HCT116 (cell line): ENCODE measurements around the gene NDUFB6.

ENCODE experiments used
- EZH2 ChIP-seq: fragments of 200-600 bp; sonication (generic); IDR thresholded peaks from 2 replicates; pipeline ENCODE4 v1.6.1; 2017; ENCODE audit warnings: antibody characterized with exemption, mixed run types
- FOSL1 ChIP-seq: IDR thresholded peaks from 2 replicates; pipeline ENCODE4 v1.6.1; 2012; ENCODE audit warnings: low read depth
- JUND ChIP-seq: IDR thresholded peaks from 2 replicates; pipeline ENCODE4 v1.6.1; 2012
- POLR2A ChIP-seq: IDR thresholded peaks from 2 replicates; pipeline ENCODE4 v1.7.0; 2011; ENCODE audit warnings: borderline replicate concordance; ENCODE audit not compliant: insufficient read depth, insufficient read length; ENCODE audit errors: extremely low read depth
- SIN3A ChIP-seq: IDR thresholded peaks from 2 replicates; pipeline ENCODE4 v1.6.1; 2012; ENCODE audit warnings: low read depth
- ZFX ChIP-seq: fragments of 450-650 bp; IDR thresholded peaks from 2 replicates; pipeline ENCODE4 v1.6.1; 2017
- TF ChIP-seq, protein P1 (sequence below), 3 experiments: fragments of 200-600 bp in 1 of 3; sonication (generic) in 1 of 3; IDR thresholded peaks in 2 of 3; conservative IDR thresholded peaks in 1 of 3; 2 replicates each; pipeline ENCODE4 v1.5.1; 2012 to 2017; ENCODE audit warnings: low read depth in 2 of 3, low read length in 2 of 3, antibody characterized with exemption in 1 of 3, borderline replicate concordance in 1 of 3, control low read depth in 1 of 3, mild to moderate bottlenecking in 1 of 3, mixed read lengths in 1 of 3, mixed run types in 1 of 3, moderate library complexity in 1 of 3; ENCODE audit not compliant: insufficient read depth in 1 of 3
- TF ChIP-seq, protein P2 (sequence below): IDR thresholded peaks from 2 replicates; pipeline ENCODE4 v1.6.1; 2012; ENCODE audit warnings: low read depth

DNA sequence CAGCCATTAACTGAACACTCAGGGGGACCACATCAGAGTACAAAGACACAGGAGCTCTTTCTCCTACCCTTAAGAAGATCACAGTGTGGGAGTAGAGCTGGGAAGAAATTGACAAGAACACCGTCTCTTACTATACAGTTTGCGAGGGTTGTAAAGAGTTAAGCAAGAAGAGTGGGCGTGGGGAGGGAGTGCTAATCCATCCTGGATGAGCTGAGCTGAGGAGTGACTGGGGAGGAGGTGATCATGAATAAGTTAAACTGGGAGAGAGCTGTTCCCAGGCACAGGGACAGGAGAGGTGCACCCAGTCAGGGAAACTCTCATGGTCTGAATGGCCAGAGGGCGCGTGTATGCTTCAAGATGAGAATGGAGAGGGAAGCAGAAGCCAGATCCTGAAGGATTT, 45.3 kb upstream of the NDUFB6 start:
- TF ChIP-seq, protein P1, sequence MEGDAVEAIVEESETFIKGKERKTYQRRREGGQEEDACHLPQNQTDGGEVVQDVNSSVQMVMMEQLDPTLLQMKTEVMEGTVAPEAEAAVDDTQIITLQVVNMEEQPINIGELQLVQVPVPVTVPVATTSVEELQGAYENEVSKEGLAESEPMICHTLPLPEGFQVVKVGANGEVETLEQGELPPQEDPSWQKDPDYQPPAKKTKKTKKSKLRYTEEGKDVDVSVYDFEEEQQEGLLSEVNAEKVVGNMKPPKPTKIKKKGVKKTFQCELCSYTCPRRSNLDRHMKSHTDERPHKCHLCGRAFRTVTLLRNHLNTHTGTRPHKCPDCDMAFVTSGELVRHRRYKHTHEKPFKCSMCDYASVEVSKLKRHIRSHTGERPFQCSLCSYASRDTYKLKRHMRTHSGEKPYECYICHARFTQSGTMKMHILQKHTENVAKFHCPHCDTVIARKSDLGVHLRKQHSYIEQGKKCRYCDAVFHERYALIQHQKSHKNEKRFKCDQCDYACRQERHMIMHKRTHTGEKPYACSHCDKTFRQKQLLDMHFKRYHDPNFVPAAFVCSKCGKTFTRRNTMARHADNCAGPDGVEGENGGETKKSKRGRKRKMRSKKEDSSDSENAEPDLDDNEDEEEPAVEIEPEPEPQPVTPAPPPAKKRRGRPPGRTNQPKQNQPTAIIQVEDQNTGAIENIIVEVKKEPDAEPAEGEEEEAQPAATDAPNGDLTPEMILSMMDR (IDR thresholded peaks at IDR 0.05 in 2 of 3, conservative IDR thresholded peaks at IDR 0.05 in 1 of 3; ENCODE audit: borderline replicate concordance in 1 of 3, insufficient read depth in 1 of 3, low read depth in 2 of 3, low read length in 2 of 3): no peak
- TF ChIP-seq SIN3A (no peak), FOSL1 (no peak), ZFX (no peak), EZH2 (no peak), JUND (no peak), POLR2A (no peak)
- TF ChIP-seq, protein P2, sequence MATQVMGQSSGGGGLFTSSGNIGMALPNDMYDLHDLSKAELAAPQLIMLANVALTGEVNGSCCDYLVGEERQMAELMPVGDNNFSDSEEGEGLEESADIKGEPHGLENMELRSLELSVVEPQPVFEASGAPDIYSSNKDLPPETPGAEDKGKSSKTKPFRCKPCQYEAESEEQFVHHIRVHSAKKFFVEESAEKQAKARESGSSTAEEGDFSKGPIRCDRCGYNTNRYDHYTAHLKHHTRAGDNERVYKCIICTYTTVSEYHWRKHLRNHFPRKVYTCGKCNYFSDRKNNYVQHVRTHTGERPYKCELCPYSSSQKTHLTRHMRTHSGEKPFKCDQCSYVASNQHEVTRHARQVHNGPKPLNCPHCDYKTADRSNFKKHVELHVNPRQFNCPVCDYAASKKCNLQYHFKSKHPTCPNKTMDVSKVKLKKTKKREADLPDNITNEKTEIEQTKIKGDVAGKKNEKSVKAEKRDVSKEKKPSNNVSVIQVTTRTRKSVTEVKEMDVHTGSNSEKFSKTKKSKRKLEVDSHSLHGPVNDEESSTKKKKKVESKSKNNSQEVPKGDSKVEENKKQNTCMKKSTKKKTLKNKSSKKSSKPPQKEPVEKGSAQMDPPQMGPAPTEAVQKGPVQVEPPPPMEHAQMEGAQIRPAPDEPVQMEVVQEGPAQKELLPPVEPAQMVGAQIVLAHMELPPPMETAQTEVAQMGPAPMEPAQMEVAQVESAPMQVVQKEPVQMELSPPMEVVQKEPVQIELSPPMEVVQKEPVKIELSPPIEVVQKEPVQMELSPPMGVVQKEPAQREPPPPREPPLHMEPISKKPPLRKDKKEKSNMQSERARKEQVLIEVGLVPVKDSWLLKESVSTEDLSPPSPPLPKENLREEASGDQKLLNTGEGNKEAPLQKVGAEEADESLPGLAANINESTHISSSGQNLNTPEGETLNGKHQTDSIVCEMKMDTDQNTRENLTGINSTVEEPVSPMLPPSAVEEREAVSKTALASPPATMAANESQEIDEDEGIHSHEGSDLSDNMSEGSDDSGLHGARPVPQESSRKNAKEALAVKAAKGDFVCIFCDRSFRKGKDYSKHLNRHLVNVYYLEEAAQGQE: no peak
